CD4-positive, alpha-beta memory T cell (primary cell): ENCODE measurements around the gene SRC. TPM values are rescaled to one million over a fixed set of nuclear protein-coding genes. Genes with fewer than 3 reads are reported as not detected.
A peak's percentile ranks its signal among the peaks of the same experiment; 100 is the strongest.

Experiments
- CTCF ChIA-PET: fragments of 350-600 bp; sonication (Branson Sonifier 250); formaldehyde crosslinking; loops from one replicate; lab custom pipeline; 2021; ENCODE audit warnings: inconsistent platforms; ENCODE audit not compliant: partially characterized antibody; lab: Charles Lee
- POLR2A ChIA-PET: fragments of 350-600 bp; sonication (Branson Sonifier 250); formaldehyde crosslinking; loops from one replicate; lab custom pipeline; 2021; ENCODE audit not compliant: partially characterized antibody; lab: Charles Lee
- DNase-seq, 5 donors: peaks; one replicate each; pipeline versions ENCODE4 v3.0.0 to v3.0.0-alpha.2; 2020 to 2022; ENCODE audit warnings: mixed read lengths in 1 of 5
- H3K27ac ChIP-seq: one replicate; pipeline ENCODE4 v1.7.0; 2013; ENCODE audit warnings: low read depth, low read length
- H3K27me3 ChIP-seq: 2 replicates; pipeline ENCODE4 v1.7.0; 2013; ENCODE audit warnings: mild to moderate bottlenecking, low read length, moderate library complexity; ENCODE audit not compliant: insufficient read depth
- H3K36me3 ChIP-seq: 2 replicates; pipeline ENCODE4 v1.7.0; 2013; ENCODE audit warnings: mild to moderate bottlenecking, low read length, moderate library complexity; ENCODE audit not compliant: insufficient read depth
- H3K4me1 ChIP-seq: 2 replicates; pipeline ENCODE4 v1.7.0; 2013; ENCODE audit warnings: mild to moderate bottlenecking, low read length, moderate library complexity; ENCODE audit not compliant: insufficient read depth
- H3K4me3 ChIP-seq, 2 donors: one replicate each; pipeline ENCODE4 v1.7.0; 2013; ENCODE audit warnings: low read length in 2 of 2, mild to moderate bottlenecking in 1 of 2
- H3K9me3 ChIP-seq, 2 donors: one replicate each; pipeline ENCODE4 v1.7.0; 2013; ENCODE audit warnings: low read length in 2 of 2, control low read depth in 1 of 2; ENCODE audit not compliant: control insufficient read depth in 1 of 2
- H3K27ac Mint-ChIP-seq, 7 donors: one replicate each; pipeline ENCODE4 v1.8.0; 2020 to 2021; ENCODE audit warnings: mixed read lengths in 7 of 7, mild to moderate bottlenecking in 6 of 7, inconsistent platforms in 3 of 7, moderate library complexity in 3 of 7
- H3K27me3 Mint-ChIP-seq, 2 donors: one replicate each; pipeline ENCODE4 v1.8.0; 2020 to 2021; ENCODE audit warnings: mixed read lengths in 2 of 2
- H3K36me3 Mint-ChIP-seq, 2 donors: one replicate each; pipeline ENCODE4 v1.8.0; 2020 to 2021; ENCODE audit warnings: mixed read lengths in 2 of 2, inconsistent platforms in 1 of 2, mild to moderate bottlenecking in 1 of 2
- H3K4me1 Mint-ChIP-seq, 4 donors: one replicate each; pipeline ENCODE4 v1.8.0; 2020 to 2021; ENCODE audit warnings: mixed read lengths in 4 of 4, mild to moderate bottlenecking in 1 of 4
- H3K4me3 Mint-ChIP-seq, 8 donors: one replicate each; pipeline ENCODE4 v1.8.0; 2020 to 2021; ENCODE audit warnings: mixed read lengths in 8 of 8, mild to moderate bottlenecking in 7 of 8, moderate library complexity in 6 of 8, inconsistent platforms in 3 of 8
- H3K9me3 Mint-ChIP-seq, 8 donors: one replicate each; pipeline ENCODE4 v1.8.0; 2020 to 2021; ENCODE audit warnings: mixed read lengths in 8 of 8, mild to moderate bottlenecking in 5 of 8, inconsistent platforms in 3 of 8, moderate library complexity in 1 of 8
- intact Hi-C: fragments of 100-400 bp; cut with micrococcal nuclease; formaldehyde crosslinking; loops from one replicate; pipeline ENCODE4 v1.15.1; 2023
- polyA plus RNA-seq, 2 donors: library from polyadenylated mRNA; unstranded; fragments of 300-500 nt; fragmentation: Illumina TruSeq; gene quantifications; one replicate each; pipeline ENCODE4 v1.2.3, GENCODE V29; 2021
- total RNA-seq, 2 experiments: library from RNA; stranded (reverse); gene quantifications; one replicate each; pipeline ENCODE4 v1.2.3, GENCODE V29; 2021

The SRC gene
- total and polyA plus RNA-seq, 4 experiments from 2014 or later, result 0.32 to 4.5 (median 2.3) TPM

- no peaks in the 10 kb centered on the region for H3K9me3 Mint-ChIP-seq
- CTCF ChIA-PET, result no interaction called here
Observed at GRCh38 chr20:37373020-37373598, 27.2 kb downstream of the SRC start.

DNA sequence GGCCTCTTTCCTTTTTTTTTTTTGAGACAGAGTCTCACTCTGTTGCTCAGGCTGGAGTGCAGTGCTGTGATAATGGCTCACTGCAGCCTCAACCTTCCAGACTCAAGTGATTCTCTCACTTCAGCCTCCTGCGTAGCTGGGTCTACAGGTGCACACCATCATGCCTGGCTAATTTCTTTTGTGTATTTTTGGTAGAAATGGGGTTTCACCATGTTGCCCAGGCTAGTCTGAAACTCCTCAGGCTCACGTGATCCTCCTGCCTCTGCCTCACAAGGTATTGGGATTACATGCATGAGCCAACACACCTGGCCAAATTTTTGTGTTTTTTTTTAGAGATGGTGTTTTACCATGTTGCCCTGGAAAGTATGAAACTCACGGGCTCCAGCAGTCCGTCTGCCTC lies 29.3 kb downstream of the SRC start:
- Histone ChIP-seq H3K4me3 (no peak overlapping the region), H3K36me3 (no peaks in the 10 kb centered on the region), H3K27me3 (no peaks in the 10 kb centered on the region), H3K4me1 (no peaks in the 10 kb centered on the region), H3K27ac (no peak overlapping the region), H3K9me3 (no peaks in the 10 kb centered on the region)
- Mint-ChIP-seq H3K36me3 (no peaks in the 10 kb centered on the region), H3K4me1 (peaks cover 0 to 9% (median 1%) of the 10 kb centered on the region in 4 donors), H3K27ac (no peak overlapping the region), H3K4me3 (no peak overlapping the region), H3K9me3 (no peaks in the 10 kb centered on the region), H3K27me3 (no peaks in the 10 kb centered on the region)
- POLR2A ChIA-PET, result no interaction called here
- CTCF ChIA-PET, result no interaction called here
- intact Hi-C loops, result no loop called here
- DNase-seq, result no peak

More at GRCh38 chr20:37373020-37373598, 27.2 kb downstream of the SRC start:
- no peaks in the 10 kb centered on the region for H3K27me3 Mint-ChIP-seq
- H3K4me1 Mint-ChIP-seq, result peaks cover 0 to 9% (median 1%) of the 10 kb centered on the region in 4 donors
- H3K4me3 ChIP-seq, result no peak overlapping the region
- H3K27ac Mint-ChIP-seq, result no peak overlapping the region
- no peak overlapping the region for H3K4me3 Mint-ChIP-seq
- H3K27ac ChIP-seq, result no peak overlapping the region
- DNase-seq, result no peak
- POLR2A ChIA-PET, result no interaction called here
- no peaks in the 10 kb centered on the region for H3K9me3 ChIP-seq
- H3K4me1 ChIP-seq, result no peaks in the 10 kb centered on the region
- H3K36me3 ChIP-seq, result no peaks in the 10 kb centered on the region
- intact Hi-C loops, result no loop called here
- H3K27me3 ChIP-seq, result no peaks in the 10 kb centered on the region
- no peaks in the 10 kb centered on the region for H3K36me3 Mint-ChIP-seq

DNA sequence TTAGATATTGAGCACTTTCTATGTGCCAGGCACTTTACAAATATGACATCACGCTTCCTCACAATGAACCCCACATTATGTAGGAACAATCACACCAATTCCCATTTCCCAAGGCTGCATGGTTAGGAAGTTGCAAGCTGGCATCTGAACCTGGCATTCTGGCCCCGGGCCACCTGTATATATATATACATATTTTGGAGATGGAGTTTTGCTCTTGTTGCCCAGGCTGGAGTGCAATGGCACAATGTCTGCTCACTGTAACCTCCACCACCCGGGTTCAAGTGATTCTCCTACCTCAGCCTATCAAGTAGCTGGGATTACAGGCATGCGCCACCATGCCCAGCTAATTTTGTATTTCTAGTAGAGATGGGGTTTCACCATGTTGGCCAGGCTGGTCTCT lies 30.4 kb downstream of the SRC start:
- CTCF ChIA-PET, result no interaction called here
- Histone ChIP-seq H3K4me3 (no peak overlapping the region), H3K27me3 (no peaks in the 10 kb centered on the region), H3K4me1 (no peaks in the 10 kb centered on the region), H3K9me3 (no peaks in the 10 kb centered on the region), H3K36me3 (no peaks in the 10 kb centered on the region), H3K27ac (no peak overlapping the region)
- no peaks in the 10 kb centered on the region for H3K27me3 Mint-ChIP-seq
- intact Hi-C loops, result no loop called here
- POLR2A ChIA-PET, result no interaction called here
- H3K27ac Mint-ChIP-seq, result no peak overlapping the region
- no peaks in the 10 kb centered on the region for H3K9me3 Mint-ChIP-seq
- peaks cover 0 to 9% (median 1%) of the 10 kb centered on the region in 4 donors for H3K4me1 Mint-ChIP-seq
- no peak overlapping the region for H3K4me3 Mint-ChIP-seq
- DNase-seq, result no peak
- H3K36me3 Mint-ChIP-seq, result no peaks in the 10 kb centered on the region

DNA sequence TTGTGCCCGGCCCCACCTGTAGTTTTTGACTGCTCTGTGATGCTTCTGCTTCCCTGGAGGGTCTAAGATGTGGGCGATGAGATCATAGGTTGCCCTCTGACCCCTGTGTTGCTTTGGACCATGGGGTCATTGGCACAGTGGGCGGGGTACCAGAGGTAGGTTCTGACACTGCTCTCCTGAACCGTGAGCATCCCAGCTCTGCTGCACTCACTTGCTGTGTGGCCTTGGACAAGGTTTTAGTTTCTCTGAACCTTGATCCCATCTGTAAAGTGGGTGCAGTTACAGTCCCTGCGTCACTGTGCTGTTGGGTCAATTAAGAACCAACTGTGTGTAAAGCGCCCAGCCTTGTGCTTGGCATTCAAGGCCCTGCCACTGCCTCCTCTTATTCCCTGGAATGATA lies 30.9 kb downstream of the SRC start:
- Mint-ChIP-seq H3K27me3 (no peaks in the 10 kb centered on the region), H3K4me3 (no peak overlapping the region), H3K36me3 (no peaks in the 10 kb centered on the region), H3K4me1 (peaks cover 0 to 9% (median 1%) of the 10 kb centered on the region in 4 donors), H3K27ac (peak overlapping the region in 2 of 7 donors; percentile 33 to 48), H3K9me3 (no peaks in the 10 kb centered on the region)
- no peak overlapping the region for H3K4me3 ChIP-seq
- no peak overlapping the region for H3K27ac ChIP-seq
- intact Hi-C loops, result no loop called here
- no peaks in the 10 kb centered on the region for H3K4me1 ChIP-seq
- CTCF ChIA-PET, result interaction anchor here (1.3 kb wide), 1 partner anchor 174 kb away, joined by 3 read pairs; no protein-coding TSS in a partner anchor
- POLR2A ChIA-PET, result no interaction called here
- H3K36me3 ChIP-seq, result no peaks in the 10 kb centered on the region
- DNase-seq, result no peak
- no peaks in the 10 kb centered on the region for H3K9me3 ChIP-seq
- H3K27me3 ChIP-seq, result no peaks in the 10 kb centered on the region

DNA sequence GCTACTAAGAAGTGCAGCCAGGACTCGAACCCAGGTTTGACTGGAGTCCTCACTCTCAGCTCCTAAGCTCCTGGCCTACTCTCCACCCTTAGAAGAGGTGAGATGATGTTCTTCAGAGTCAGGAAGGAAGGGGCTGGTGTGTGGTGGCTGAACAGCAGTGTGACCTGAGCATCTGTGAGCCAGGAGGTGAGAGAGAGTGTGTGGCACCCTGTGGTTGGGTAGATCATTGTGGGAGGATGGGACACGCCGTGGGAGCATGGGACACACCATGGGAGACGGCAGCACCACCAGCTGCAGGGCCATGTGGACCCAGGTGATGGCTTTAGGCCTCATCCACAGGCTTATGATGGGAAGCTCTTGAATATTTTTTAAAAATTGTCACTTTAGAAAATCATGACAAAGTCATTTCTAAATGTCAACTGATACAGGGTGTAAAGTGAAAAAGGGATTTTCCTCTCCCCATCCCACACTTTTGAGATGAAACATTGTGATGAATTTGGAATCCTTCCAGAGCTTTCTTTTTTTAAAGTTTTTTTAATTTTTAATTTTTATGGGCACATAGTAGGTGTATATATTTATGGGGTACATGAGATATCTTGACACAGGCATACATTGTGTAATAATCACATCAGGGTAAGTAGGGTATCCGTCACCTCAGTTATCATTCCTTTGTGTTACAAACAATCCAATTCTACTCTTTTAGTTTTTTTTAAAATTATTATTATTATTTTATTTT lies 31.6 kb downstream of the SRC start:
- peak overlapping the region in 2 of 7 donors; percentile 33 to 38 for H3K27ac Mint-ChIP-seq
- POLR2A ChIA-PET, result no interaction called here
- no peaks in the 10 kb centered on the region for H3K9me3 Mint-ChIP-seq
- H3K4me1 ChIP-seq, result no peaks in the 10 kb centered on the region
- no peaks in the 10 kb centered on the region for H3K27me3 Mint-ChIP-seq
- CTCF ChIA-PET, result interaction anchor here (0.8 to 2.1 kb wide), 4 partner anchors 8 to 175 kb away, joined by 3 to 7 read pairs (median 3); no protein-coding TSS in a partner anchor
- DNase-seq, result no peak
- peaks cover 0 to 9% (median 1%) of the 10 kb centered on the region in 4 donors for H3K4me1 Mint-ChIP-seq
- no peaks in the 10 kb centered on the region for H3K36me3 ChIP-seq
- H3K4me3 Mint-ChIP-seq, result no peak overlapping the region
- H3K4me3 ChIP-seq, result no peak overlapping the region
- H3K9me3 ChIP-seq, result no peaks in the 10 kb centered on the region
- intact Hi-C loops, result no loop called here
- no peak overlapping the region for H3K27ac ChIP-seq
- H3K36me3 Mint-ChIP-seq, result no peaks in the 10 kb centered on the region
- no peaks in the 10 kb centered on the region for H3K27me3 ChIP-seq

DNA sequence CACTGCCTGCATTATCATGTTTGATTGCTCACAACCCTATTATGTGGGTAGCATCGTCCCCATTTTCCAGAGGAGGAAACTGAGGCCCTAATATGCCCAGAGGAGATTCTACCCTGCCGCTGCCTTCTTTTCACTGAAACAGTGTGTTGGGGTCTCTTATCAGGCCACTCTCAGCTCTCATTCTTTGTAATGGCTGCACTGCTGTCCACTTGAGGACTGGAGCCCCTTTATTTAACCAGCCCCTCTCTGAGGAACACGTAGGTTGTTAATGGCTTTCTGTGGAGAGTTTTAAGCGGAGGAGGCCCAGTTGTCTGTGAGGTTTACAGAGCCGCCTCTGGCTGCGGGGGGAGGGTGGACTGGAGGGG lies 32.5 kb downstream of the SRC start:
- Histone ChIP-seq H3K27ac (no peak overlapping the region), H3K27me3 (no peaks in the 10 kb centered on the region), H3K9me3 (no peaks in the 10 kb centered on the region), H3K4me1 (no peaks in the 10 kb centered on the region), H3K36me3 (no peaks in the 10 kb centered on the region), H3K4me3 (no peak overlapping the region)
- no peaks in the 10 kb centered on the region for H3K36me3 Mint-ChIP-seq
- intact Hi-C loops, result no loop called here
- H3K4me1 Mint-ChIP-seq, result peaks cover 0 to 9% (median 1%) of the 10 kb centered on the region in 4 donors
- no peak overlapping the region for H3K4me3 Mint-ChIP-seq
- CTCF ChIA-PET, result interaction anchor here (0.8 to 2.1 kb wide), 2 partner anchors 82 to 108 kb away, joined by 3 to 7 read pairs; no protein-coding TSS in a partner anchor
- DNase-seq, result no peak
- no peak overlapping the region for H3K27ac Mint-ChIP-seq
- no peaks in the 10 kb centered on the region for H3K27me3 Mint-ChIP-seq
- POLR2A ChIA-PET, result no interaction called here
- no peaks in the 10 kb centered on the region for H3K9me3 Mint-ChIP-seq

- CTCF ChIA-PET, result interaction anchor here (0.6 to 2.1 kb wide), 2 partner anchors 80 to 109 kb away, joined by 3 to 7 read pairs; no protein-coding TSS in a partner anchor
- H3K9me3 Mint-ChIP-seq, result no peaks in the 10 kb centered on the region
- Histone ChIP-seq H3K9me3 (no peaks in the 10 kb centered on the region), H3K4me1 (no peaks in the 10 kb centered on the region), H3K27me3 (no peaks in the 10 kb centered on the region), H3K4me3 (no peak overlapping the region), H3K27ac (no peak overlapping the region), H3K36me3 (no peaks in the 10 kb centered on the region)
- H3K27ac Mint-ChIP-seq, result no peak overlapping the region
- no peaks in the 10 kb centered on the region for H3K27me3 Mint-ChIP-seq
- POLR2A ChIA-PET, result no interaction called here
- H3K4me3 Mint-ChIP-seq, result no peak overlapping the region
- intact Hi-C loops, result no loop called here
- DNase-seq, result peak in 1 of 5 donors; percentile 28
- peaks cover 0 to 9% (median 1%) of the 10 kb centered on the region in 4 donors for H3K4me1 Mint-ChIP-seq
- H3K36me3 Mint-ChIP-seq, result no peaks in the 10 kb centered on the region
Observed at GRCh38 chr20:37378785-37379598, 33.1 kb downstream of the SRC start.
